HepG2 (cell line): ENCODE data around the gene DAB2IP.

Experiments
- CBX5 ChIP-seq: sonication (generic); formaldehyde crosslinking; IDR thresholded peaks from 2 replicates; pipeline ENCODE4 v1.4.0; 2020; ENCODE audit warnings: missing genetic modification reagents, borderline replicate concordance
- EP300 ChIP-seq, 3 experiments: sonication (generic) in 1 of 3; formaldehyde crosslinking in 1 of 3; IDR thresholded peaks; 2 replicates each; pipeline versions ENCODE4 v1.5.1 to v1.6.1; 2011 to 2020; ENCODE audit warnings: low read depth in 2 of 3, low read length in 2 of 3, borderline replicate concordance in 1 of 3, improper control_type of control experiment in 1 of 3, mild to moderate bottlenecking in 1 of 3, missing genetic modification reagents in 1 of 3, moderate library complexity in 1 of 3
- TARDBP ChIP-seq: sonication (generic); formaldehyde crosslinking; IDR thresholded peaks from 2 replicates; pipeline ENCODE4 v1.8.0; 2022; ENCODE audit warnings: mild to moderate bottlenecking, missing genetic modification reagents
- TGIF2 ChIP-seq: IDR thresholded peaks from 2 replicates; pipeline ENCODE4 v1.6.1; 2016; ENCODE audit warnings: control low read depth, missing compliant biosample characterization
- ZBTB21 ChIP-seq: sonication (generic); formaldehyde crosslinking; IDR thresholded peaks from 2 replicates; pipeline ENCODE4 v1.4.0; 2020; ENCODE audit warnings: missing genetic modification reagents
- ZNF354B ChIP-seq: sonication (generic); formaldehyde crosslinking; IDR thresholded peaks from 2 replicates; pipeline ENCODE4 v1.8.0; 2022; ENCODE audit warnings: mild to moderate bottlenecking, missing genetic modification reagents
- TF ChIP-seq, protein P1 (sequence below): fragments of 450-650 bp; IDR thresholded peaks from 2 replicates; pipeline ENCODE4 v1.6.1; 2017; ENCODE audit warnings: mild to moderate bottlenecking
- TF ChIP-seq, protein P2 (sequence below): sonication (generic); formaldehyde crosslinking; IDR thresholded peaks from 2 replicates; pipeline ENCODE4 v1.4.0; 2020; ENCODE audit warnings: low read depth, missing genetic modification reagents
- TF ChIP-seq, protein P3 (sequence below): sonication (generic); formaldehyde crosslinking; IDR thresholded peaks from 2 replicates; pipeline ENCODE4 v1.8.0; 2022; ENCODE audit warnings: missing genetic modification reagents, mild to moderate bottlenecking, inconsistent platforms, borderline replicate concordance
- TF ChIP-seq, protein P4 (sequence below): sonication (generic); formaldehyde crosslinking; IDR thresholded peaks from 2 replicates; pipeline ENCODE4 v1.5.0; 2020; ENCODE audit warnings: mild to moderate bottlenecking, missing genetic modification reagents, moderate library complexity
- TF ChIP-seq, protein P5 (sequence below): IDR thresholded peaks from 2 replicates; pipeline ENCODE4 v1.6.1; 2012; ENCODE audit warnings: inconsistent platforms
- TF ChIP-seq, protein P6 (sequence below), 2 experiments: IDR thresholded peaks; 2 replicates each; pipeline ENCODE4 v1.6.1; 2011 to 2012; ENCODE audit warnings: low read length in 2 of 2, borderline replicate concordance in 1 of 2, low read depth in 1 of 2, mild to moderate bottlenecking in 1 of 2, moderate library complexity in 1 of 2

DNA sequence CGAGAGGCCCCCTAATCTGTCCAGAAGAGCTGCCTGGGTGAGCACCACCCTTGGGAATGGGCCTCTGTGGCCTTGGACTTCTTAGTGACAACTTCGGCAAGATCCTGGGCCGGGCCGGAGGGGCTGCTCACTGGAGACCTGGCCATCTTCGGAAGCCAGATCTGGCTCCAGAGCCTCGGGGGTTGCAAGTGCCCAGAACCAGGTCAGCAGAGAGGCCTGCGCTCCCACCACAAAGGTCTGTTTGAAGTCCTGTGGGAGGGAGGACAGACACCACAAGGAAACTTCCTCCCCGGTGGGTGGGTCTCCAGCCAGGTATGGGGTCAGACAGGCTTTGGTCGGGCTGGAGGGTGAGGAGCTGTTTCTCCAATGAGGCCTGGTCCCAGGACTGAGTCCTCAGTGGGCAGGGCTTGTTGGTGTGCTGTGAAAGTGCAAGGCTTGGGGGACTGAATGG, 86.1 kb downstream of the DAB2IP start:
- TF ChIP-seq TGIF2 (CRISPR knock-in tag): no peak
- TF ChIP-seq, protein P1, sequence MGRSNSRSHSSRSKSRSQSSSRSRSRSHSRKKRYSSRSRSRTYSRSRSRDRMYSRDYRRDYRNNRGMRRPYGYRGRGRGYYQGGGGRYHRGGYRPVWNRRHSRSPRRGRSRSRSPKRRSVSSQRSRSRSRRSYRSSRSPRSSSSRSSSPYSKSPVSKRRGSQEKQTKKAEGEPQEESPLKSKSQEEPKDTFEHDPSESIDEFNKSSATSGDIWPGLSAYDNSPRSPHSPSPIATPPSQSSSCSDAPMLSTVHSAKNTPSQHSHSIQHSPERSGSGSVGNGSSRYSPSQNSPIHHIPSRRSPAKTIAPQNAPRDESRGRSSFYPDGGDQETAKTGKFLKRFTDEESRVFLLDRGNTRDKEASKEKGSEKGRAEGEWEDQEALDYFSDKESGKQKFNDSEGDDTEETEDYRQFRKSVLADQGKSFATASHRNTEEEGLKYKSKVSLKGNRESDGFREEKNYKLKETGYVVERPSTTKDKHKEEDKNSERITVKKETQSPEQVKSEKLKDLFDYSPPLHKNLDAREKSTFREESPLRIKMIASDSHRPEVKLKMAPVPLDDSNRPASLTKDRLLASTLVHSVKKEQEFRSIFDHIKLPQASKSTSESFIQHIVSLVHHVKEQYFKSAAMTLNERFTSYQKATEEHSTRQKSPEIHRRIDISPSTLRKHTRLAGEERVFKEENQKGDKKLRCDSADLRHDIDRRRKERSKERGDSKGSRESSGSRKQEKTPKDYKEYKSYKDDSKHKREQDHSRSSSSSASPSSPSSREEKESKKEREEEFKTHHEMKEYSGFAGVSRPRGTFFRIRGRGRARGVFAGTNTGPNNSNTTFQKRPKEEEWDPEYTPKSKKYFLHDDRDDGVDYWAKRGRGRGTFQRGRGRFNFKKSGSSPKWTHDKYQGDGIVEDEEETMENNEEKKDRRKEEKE: no peak
- TF ChIP-seq, protein P2, sequence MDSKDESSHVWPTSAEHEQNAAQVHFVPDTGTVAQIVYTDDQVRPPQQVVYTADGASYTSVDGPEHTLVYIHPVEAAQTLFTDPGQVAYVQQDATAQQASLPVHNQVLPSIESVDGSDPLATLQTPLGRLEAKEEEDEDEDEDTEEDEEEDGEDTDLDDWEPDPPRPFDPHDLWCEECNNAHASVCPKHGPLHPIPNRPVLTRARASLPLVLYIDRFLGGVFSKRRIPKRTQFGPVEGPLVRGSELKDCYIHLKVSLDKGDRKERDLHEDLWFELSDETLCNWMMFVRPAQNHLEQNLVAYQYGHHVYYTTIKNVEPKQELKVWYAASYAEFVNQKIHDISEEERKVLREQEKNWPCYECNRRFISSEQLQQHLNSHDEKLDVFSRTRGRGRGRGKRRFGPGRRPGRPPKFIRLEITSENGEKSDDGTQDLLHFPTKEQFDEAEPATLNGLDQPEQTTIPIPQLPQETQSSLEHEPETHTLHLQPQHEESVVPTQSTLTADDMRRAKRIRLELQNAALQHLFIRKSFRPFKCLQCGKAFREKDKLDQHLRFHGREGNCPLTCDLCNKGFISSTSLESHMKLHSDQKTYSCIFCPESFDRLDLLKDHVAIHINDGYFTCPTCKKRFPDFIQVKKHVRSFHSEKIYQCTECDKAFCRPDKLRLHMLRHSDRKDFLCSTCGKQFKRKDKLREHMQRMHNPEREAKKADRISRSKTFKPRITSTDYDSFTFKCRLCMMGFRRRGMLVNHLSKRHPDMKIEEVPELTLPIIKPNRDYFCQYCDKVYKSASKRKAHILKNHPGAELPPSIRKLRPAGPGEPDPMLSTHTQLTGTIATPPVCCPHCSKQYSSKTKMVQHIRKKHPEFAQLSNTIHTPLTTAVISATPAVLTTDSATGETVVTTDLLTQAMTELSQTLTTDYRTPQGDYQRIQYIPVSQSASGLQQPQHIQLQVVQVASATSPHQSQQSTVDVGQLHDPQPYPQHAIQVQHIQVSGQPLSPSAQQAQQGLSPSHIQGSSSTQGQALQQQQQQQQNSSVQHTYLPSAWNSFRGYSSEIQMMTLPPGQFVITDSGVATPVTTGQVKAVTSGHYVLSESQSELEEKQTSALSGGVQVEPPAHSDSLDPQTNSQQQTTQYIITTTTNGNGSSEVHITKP (CRISPR knock-in tag): no peak
- TF ChIP-seq, protein P3, sequence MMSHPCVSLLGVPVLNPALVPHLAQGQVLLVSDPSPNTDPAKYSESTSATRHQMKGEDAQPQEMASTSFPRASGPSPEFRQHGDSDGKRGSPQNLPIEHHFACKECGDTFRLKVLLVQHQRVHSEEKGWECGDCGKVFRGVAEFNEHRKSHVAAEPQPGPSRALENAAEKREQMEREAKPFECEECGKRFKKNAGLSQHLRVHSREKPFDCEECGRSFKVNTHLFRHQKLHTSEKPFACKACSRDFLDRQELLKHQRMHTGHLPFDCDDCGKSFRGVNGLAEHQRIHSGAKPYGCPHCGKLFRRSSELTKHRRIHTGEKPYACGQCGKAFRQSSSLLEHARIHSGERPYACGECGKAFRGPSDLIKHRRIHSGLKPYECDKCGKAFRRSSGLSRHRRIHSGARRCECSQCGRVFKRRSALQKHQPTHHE: no peak
- no peak for TF ChIP-seq CBX5 (CRISPR knock-in tag)
- no peak for TF ChIP-seq EP300 (IDR thresholded peaks at IDR 0.05; ENCODE audit: low read depth in 2 of 2, low read length in 2 of 2)
- no peak; the same call in 1 of the 2 replicates for TF ChIP-seq EP300 (CRISPR knock-in tag; IDR thresholded peaks at IDR 0.05; ENCODE audit: borderline replicate concordance)
- TF ChIP-seq, protein P4, sequence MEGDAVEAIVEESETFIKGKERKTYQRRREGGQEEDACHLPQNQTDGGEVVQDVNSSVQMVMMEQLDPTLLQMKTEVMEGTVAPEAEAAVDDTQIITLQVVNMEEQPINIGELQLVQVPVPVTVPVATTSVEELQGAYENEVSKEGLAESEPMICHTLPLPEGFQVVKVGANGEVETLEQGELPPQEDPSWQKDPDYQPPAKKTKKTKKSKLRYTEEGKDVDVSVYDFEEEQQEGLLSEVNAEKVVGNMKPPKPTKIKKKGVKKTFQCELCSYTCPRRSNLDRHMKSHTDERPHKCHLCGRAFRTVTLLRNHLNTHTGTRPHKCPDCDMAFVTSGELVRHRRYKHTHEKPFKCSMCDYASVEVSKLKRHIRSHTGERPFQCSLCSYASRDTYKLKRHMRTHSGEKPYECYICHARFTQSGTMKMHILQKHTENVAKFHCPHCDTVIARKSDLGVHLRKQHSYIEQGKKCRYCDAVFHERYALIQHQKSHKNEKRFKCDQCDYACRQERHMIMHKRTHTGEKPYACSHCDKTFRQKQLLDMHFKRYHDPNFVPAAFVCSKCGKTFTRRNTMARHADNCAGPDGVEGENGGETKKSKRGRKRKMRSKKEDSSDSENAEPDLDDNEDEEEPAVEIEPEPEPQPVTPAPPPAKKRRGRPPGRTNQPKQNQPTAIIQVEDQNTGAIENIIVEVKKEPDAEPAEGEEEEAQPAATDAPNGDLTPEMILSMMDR (CRISPR knock-in tag): no peak
- TF ChIP-seq, protein P5, sequence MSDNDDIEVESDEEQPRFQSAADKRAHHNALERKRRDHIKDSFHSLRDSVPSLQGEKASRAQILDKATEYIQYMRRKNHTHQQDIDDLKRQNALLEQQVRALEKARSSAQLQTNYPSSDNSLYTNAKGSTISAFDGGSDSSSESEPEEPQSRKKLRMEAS: no peak
- TF ChIP-seq ZBTB21: no peak
- no peak for TF ChIP-seq TARDBP (CRISPR knock-in tag)
- TF ChIP-seq, protein P6, sequence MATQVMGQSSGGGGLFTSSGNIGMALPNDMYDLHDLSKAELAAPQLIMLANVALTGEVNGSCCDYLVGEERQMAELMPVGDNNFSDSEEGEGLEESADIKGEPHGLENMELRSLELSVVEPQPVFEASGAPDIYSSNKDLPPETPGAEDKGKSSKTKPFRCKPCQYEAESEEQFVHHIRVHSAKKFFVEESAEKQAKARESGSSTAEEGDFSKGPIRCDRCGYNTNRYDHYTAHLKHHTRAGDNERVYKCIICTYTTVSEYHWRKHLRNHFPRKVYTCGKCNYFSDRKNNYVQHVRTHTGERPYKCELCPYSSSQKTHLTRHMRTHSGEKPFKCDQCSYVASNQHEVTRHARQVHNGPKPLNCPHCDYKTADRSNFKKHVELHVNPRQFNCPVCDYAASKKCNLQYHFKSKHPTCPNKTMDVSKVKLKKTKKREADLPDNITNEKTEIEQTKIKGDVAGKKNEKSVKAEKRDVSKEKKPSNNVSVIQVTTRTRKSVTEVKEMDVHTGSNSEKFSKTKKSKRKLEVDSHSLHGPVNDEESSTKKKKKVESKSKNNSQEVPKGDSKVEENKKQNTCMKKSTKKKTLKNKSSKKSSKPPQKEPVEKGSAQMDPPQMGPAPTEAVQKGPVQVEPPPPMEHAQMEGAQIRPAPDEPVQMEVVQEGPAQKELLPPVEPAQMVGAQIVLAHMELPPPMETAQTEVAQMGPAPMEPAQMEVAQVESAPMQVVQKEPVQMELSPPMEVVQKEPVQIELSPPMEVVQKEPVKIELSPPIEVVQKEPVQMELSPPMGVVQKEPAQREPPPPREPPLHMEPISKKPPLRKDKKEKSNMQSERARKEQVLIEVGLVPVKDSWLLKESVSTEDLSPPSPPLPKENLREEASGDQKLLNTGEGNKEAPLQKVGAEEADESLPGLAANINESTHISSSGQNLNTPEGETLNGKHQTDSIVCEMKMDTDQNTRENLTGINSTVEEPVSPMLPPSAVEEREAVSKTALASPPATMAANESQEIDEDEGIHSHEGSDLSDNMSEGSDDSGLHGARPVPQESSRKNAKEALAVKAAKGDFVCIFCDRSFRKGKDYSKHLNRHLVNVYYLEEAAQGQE (IDR thresholded peaks at IDR 0.05; ENCODE audit: borderline replicate concordance in 1 of 2, low read depth in 1 of 2, low read length in 2 of 2): no peak
- TF ChIP-seq ZNF354B (CRISPR knock-in tag): 0 out of 2 replicates have a peak, but pooled peaks have one; percentile 13
